Hematopoietic multipotent progenitor cell treated with erythropoietin and hydrocortisone succinate and interleukin-3 and kit ligand, for 4 days (in vitro differentiated cells): ENCODE results near the gene ZFP1.
A peak's percentile ranks its signal among the peaks of the same experiment; 100 is the strongest.

ENCODE experiments used
- DNase-seq: peaks from one replicate; pipeline ENCODE4 v3.0.0-alpha.2; 2015

Gene ZFP1

DNA sequence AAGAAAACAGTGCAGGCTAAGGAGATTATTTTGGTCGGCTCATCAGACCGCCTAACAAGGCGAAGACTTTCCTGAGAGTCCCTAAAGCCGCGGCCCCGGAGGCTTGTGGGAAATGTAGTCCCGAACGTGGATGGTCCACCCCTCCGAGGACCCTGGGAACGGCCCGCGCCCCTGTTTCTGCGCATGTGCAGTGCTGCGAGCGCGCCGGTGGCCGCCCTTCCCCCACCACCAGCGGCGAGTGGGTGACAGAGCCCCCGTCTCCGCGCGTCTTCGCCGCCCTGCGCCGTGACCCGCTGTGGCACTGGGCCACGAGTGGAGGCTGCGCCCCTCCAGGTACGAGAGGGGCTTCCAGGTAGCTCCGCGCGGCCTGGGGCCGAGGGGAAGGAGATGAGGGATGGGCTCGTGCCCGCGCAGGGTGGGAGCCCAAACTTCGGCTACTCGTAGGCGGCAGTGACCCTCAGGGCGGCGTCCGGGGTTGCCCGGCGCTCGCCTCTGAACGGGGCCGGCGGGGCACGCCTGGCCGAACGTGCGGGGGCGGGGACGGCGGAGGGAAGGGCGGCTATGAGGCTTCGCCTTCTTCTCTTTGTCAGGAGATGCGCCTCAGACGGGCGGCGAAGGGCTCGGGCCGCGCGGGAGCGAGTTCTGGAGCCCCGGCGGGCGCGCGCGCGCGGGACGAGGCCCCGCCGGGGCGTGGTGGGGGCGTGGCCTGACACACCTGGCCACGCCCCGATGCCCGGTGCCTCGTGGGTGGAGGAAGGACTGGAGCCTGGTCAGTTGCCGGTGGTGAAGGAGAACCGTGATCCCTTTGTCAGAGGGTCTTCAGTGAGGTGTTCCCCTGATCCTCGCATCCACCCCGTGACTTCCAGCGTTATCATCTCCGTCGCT lies at the start of gene ZFP1:
TSS of gene ZFP1 (plus strand) at position 214 of the 885 bp plus-strand sequence. CDS start 4,428 bp downstream, outside the sequence.
- peak; percentile 98 for DNase-seq

DNA sequence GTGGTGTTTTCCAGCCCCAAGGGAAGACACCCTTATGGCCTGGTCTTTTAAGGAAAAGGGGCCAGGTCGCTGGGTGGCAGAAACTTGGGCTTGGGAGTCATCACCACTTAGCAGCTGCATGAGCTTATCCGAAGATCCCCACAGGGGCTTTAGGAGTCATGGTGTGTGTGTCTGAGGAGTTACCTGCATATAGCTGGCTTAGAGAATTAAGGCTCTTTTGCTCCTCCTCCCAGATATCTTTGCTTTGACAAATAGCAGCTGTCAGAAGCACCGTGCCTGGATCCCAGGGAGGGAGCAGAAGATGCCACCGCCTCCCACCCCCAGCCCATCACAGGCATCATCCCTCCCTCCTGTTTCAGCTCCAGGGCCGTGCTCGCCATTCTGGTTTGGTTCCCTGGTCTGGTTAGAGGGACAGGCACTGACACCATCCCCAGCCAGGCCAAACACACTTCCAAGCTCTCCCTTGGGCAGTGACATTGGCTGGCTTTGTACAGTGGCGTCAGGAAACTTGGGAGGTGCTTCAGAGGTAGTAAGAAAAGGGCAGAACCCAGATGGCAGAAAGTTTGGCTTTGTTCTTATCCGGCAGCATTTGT lies 49.2 kb upstream of the ZFP1 start:
- DNase-seq: no peak

DNA sequence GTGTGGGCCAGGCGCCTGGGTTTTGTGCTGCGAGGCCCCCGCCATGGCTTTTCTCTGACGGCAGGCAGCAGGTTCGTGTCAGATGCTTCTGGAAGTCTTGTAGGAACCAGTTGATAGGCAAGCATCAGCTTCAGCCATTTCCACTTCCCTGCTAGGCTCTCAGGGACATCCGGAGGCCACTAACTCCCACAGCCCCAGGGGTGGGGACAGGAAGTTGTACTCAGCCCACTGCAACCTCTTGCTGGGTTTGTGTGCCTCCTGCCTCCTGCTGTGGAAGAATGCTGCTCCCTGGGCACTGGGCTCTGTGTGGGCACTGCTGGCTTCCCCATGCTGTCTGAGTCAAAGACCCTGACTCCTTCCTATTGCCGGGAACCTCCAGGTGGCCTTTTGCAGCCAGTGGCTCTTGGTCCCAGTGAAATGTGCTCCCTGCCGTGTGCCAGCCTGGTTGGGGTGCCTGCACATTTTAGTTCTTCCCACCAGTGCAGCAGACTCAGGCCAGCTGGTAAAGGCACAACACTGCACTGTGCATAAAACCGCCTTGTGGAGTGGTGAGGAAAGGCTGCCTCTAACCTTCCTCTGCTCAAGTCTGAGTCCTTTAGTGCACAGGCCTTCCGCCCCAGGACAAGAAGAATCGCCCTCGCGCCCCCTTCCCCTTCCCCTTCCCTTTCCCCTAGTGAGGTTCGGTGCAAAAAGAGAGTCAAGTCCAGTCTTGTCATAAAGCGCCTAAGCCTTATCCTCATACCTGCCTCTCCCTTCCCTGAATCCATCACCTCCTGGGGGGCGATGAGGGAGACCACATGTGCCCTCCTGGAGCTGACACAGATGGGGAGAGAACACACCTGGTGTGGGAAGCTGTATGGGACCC lies 48.4 kb upstream of the ZFP1 start:
- DNase-seq: peak; percentile 86

DNA sequence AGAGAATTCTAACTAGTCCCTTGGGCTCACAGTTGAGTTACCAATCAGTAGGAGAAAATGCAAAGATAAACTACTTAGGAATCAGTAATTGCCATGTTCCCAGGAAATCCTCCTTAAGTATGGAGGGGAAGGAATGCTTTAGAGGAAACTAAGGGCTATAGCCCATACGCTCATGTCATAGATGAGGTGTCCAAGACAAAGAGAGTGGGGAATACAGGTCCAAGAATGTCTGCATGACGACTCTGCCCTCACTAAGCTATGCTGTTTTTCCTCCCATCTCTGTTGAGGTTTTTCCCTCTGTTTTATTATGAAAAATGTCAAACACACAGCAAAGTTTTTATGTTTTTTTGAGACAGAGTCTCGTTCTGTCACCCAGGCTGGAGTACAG lies 47.7 kb upstream of the ZFP1 start:
- no peak for DNase-seq

DNA sequence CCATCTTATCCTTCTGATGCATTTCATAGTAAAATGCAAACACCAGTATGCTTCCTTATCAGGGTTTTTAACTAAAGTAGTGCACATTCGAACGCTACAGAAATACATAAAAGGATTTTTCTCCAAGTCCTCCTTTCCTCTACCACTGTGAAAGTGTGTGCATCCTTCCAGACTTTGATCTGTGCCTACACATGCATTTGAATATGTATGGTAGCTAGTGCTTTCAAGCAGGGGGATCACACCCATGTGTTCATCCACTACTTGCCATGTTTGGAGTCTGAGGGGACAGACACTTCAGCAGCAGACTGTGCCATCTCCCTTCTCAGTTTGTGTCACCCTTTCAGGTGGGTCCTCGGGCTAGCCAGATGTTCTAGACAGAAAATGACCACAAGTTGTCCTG lies 46.7 kb upstream of the ZFP1 start:
- no peak for DNase-seq

DNA sequence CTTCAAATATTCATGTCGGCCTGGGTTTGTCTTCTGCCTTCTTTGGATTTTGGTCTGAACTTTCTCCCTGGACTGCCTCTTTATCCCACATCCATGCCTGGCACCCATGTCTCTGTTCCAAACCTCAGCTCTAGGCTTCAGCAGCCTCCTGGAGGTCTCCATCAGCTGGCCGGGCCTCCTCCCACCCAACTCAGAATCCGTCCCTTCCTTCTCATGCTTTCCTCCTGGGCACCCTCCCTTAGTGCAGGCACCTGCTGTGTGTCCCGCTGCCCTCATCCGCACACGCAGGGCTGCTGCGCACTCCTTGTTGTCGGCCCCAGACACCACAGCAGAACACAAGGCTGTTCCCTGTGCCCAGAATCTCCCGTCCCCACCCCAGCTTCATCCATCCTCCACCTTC lies 45.7 kb upstream of the ZFP1 start:
- DNase-seq: no peak

DNA sequence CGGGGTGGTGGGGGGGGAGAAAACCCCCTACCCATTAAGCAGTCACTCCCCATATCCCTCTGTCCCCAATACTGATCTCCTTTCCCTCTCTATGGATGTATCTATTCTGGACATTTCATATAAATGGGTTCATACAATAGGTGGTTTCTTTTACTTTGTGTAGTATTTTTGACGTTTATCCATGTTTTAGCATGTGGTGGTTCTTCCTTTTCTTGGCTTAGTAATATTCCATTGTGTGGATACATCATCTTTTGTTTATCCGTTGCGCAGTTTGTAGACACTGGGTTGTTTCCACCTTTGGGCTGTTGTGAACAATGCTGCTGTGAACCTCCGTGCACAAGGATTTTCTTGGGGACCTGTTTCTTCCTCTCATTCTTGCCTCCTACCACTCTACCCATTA lies 44.3 kb upstream of the ZFP1 start:
- DNase-seq: no peak

DNA sequence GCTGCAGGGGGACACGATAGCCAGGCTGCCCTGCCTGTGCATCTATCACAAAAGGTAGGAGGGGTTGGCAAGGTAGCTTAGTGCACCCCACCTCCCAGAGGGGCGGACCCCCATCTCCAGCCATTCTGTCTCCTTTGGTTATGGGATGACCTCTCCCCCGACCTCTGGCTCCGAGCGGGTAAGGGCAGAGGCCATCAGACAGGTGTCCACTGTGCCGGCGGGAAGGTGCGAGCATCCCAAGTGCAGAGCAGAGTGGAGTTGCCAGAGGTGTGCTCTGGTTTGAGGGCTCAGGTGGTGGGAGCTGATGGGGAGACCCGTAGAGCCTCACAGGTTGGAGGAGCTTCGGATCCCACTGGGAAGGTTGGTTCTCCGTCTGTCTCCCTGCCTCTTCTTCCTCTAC lies 43.5 kb upstream of the ZFP1 start:
- DNase-seq: no peak

DNA sequence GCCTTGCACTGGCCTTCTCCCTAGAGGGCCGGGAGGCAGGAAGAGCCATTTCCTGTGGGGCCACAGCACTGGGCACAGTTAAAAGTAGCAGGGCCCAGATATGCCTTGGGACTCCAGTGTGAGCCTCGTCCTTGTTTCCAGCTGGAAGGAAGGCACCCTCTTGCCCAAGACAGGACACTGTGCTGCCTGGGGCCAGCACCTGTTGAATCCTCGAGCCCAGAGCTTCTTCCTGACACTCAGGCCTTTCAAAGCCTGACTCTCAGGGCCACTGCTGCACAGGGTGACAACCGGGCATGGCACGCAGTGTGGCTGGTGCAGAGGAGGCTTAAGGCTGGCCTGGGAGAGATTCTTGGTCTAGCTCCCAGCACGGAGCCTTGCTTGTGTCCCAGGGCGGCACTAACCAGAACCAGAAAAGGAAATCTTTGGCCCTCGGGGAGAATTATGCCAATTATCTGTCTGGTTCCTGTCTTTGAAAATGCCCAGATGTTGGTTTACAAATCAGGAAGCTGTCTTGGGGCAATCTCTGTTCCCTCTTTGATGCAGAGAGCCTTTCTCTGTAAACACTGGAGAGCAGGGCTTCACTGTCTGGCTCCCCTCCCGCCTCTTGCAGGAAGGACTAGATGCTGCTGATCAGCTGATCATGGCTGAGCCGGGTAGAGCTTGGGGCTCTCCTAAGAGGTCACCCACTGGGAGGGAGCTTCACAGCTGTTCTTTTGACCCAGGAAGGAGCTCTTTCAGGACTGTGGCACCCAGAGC lies 42.8 kb upstream of the ZFP1 start:
- DNase-seq: peak; percentile 77

DNA sequence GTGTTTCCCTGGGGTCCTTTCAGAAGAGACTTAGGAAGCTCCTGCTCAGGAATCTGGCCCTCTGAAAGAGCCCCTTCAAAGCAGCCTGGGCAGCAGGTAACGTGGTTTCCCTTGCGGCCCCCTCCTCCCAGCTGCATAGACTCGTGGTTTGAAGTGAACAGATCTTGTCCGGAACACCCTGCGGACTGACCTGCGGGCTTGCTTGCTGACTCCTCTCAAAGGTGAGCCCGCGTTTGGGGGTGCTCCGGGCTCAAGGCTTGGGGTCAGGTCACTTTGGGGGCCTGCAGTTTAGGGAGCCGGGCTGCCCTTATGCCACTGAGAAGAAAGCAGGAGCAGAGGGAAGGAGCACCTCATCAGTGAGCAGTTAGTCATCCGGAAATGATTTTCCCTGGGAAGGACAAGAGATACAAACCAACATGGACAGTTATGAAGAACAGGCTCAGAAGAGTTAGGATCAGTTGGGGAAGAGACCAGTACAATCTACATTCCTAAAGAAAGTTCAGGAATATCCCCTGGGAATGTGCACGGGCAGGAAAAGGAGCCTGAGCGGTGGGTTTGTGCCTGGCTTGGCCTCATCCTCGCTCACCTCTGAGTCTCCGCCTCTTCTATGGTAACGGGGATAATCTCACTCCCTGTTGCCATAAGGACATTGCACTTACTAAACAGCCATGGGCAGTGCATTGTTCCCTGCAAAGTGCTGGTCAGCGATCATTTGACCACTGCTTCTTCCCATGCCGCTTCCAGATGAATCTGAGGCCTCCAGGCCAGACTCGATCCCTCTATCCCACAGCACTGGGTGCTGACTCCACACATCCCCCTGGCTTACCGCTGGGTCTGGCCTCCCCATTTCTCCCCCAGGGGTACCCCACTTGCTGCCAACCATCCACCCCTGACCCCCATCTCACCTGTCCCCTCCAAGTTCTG lies 41.7 kb upstream of the ZFP1 start:
- DNase-seq: no peak

DNA sequence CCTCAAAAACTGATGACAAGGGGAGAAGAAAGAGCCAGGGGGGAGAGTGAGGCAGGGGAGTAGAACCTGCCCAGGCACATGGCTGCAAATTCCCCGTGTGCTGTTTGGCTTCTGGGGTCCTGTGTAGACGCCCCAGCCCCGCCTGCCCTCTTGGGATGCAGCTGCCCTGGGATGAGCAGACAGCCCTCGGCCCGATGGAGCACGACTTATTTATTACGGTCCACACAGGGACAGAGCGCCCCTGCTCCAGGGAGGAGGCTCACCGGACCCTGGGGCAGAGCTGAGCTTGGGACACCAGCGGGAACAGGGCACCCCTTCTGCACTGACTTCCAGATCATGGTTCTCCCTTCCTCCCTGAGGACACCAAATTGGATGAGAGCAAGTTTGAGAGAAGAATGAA lies 40.8 kb upstream of the ZFP1 start:
- DNase-seq: no peak

DNA sequence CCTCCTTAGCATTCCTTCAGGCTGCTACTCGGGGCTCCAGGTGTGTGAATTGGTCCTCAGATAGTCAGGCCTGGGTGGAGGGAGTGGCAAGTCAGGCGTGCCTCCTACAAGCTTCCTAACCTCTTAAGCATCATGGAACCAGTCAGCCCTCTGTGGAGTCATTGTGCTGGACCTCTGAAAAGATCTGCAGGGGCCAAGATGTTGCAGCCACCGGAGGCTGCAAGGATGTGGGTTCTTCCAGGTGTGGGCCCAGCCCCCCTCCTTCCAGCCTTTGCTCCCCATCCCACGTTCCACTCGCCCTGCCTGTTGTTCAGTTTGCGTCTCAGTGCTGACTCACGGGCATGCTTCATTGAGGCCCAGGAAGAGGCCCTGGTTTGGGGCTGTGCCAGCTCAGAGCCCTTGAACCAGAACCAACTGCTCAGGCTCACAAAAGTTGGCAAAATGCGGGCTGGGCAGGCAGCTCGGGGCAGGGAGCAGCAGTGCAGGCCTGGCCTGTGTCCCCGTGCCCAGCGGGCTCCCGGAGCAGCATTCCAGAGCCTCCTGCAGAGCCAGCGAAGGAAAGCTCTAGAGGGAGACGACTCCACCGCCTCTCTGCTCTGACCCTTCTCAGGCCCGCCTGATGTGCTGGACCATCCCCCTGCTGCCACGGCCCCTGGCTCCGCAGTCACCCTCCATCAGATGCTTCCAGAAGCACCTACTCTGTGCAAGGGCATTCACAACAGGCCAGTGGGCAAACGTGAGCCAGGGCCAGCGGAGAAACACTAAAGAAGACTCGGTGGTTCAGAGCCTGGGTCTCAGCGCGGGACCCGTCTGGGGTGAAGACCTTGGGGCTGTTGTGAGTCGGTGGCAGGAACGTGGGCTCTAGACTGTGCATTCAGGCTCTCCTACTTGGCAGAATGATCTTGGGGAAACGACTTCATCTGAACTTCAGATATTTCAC lies 39.3 kb upstream of the ZFP1 start:
- peak; percentile 93 for DNase-seq

DNA sequence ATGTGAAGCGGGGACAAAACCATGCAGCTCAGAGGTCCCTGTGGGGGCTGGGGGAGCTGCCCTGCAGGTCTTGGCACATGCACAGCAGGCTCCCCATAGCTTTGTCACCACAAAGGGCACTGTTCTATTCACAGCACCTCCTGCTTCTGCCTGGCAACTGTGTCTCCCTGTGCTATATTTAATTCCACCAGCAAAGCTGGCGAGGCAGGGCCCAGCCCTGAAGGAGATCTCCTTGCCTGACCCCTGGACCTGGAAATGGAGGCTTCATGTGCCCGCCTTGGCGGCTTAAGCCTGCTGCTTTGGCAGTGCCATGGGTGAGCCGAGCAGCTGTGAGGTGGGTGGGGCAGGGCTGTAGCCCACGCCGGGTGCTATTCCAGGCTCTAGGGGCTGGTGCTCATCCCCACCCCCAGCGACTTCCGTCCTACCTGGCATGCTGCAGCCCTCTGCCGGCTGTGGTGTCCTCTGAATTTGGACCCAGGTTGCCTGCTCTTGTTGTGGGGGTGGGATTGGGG lies 38.5 kb upstream of the ZFP1 start:
- peak; percentile 70 for DNase-seq

DNA sequence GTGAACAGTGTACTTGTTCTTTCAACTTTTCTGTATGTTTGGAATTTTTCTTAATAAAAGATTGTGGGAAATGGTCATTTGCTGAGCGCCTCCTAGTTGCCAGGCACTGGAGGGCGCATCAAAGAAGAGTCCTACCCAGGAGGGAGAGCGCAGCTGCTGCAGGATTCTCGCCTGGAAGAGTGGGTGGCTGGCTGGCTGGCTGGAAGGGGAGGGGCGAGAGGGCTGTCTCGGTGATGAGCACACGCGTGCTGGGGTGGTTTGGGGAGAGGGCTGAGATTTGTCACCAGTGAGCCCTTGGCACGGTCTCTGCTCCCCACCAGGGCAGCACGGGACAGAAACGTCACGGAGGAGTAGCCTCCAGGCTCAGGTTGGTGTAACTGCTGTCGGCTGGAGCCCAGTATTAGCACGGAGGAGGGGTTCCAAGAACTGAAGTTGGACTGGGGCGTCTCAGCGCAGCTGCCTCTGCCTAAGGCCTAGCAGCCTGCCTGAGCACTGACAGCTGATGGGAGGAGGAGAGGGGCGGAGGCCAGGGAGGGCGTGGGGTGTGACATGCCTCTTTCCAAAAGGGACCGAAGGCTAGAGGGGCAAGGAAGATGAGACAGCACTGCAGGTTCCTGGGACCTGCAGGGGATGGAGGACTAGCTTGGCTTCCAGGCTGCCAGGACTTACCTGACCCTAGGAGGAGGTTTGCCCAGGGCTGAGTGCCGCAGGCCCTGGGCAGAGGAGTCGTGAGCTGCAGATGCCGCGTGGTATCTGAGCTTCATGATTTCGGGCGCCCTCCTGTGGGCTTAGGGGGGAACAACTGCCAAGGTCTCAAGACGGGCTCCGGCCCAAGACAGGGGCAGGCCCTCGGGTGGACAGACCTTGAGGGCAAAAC lies 37.4 kb upstream of the ZFP1 start:
- DNase-seq: peak; percentile 96

DNA sequence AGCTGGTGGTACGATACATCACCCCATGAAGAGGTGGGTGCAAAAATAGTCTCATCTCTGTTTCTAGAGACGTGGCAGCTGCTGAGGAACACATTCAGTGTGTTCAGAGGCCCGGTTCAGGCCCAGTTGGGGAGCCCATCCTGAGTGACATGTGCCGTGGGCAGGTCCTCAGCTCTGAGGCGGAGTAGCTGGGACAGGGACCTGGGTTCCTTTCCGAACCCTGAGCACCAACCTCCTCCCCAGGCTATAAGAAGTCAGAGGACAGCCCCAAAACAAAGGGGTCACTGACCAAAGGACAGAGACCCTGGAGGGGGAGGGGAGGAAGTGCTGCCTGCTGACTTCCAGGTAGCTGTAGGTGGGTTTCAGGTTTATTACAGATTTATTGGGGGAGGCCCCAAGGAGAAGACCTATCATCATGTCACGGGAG lies 36.8 kb upstream of the ZFP1 start:
- no peak for DNase-seq

DNA sequence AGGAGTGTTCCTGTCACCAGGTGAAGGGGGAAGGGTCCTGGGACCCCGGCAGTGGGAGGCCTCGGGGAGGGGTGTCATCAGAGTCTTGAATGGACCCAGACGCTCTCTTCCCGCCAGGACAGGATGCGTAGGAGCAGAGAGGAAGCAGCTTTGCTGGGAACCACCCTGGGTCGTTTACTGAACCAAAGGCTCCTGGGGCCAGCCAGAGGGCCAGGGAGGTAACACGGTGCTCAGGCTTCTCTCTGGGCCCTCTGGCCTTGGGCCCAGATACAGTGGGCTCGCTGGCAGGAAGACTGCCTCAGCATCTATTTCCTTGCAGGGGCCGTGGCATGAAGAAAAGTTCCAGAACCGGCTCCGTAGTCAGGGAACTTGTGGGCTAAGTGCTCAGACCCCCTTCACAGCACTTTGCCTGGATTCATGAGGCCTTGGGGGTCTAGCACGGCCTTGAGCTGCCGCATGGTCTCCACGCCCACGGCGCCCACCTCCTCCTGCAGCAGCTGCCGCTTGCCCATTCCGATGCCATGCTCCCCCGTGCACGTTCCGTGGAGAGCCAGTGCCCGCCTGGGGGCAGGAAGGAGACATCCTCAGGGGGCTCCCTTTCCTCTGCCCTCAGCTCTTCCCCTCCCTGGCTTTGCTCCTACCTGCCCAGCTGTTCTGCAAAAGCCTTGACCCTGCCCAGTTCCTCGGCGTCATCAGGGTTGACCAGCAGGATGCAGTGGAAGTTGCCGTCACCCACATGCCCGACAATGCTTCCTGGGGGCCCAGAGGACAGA lies 36.2 kb upstream of the ZFP1 start:
- DNase-seq: peak; percentile 58

DNA sequence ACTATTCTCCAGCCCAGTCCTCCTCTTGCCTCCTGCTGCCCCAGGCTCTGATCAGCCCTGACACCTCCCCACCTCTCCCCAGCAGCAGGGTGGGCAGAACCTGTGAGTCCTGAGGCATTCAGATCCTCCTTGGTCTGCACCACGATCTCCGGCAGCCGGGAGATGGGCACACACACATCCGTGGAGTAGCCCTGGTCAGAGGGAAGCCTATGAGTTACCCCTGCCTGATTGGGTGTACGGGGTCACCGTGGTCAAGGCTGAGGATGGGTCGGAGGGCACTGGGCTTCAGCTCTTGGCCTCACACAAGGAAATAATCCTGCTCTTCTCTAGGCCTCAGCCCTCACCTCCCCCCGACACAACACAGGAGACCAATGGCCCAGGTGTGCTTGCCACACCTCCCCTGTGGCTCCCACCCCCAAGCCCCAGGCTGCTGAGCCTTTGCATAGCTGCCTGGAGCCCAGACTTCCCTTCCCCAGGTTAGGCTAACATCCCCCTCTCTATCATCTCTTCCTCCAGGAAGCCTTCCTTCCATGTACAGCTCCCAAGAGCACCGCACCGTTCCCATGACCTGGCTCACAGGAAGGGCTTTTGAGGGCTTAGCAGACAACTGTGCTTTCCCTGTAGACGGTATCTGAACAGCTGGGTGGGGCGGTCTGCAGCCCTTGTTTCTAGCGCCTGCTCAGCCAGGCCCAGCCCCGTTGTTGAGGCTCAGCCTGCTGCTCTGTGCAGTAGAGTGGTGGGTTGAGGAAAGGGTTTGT lies 35.4 kb upstream of the ZFP1 start:
- peak; percentile 77 for DNase-seq
